Prostate gland (tissue), 2 donors: Measurements from ENCODE around the gene GLIS2. TPM values are rescaled to one million over a fixed set of nuclear protein-coding genes. Genes with fewer than 3 reads are reported as not detected.

Experiments
- DNase-seq: peaks from one replicate; pipeline ENCODE4 v3.0.0-alpha.2; 2019; ENCODE audit warnings: low spot score
- H3K27ac ChIP-seq, 2 donors: fragments of 200-600 bp; sonication (generic); 2 replicates each; pipeline ENCODE4 v1.5.1; 2017 to 2019
- H3K27me3 ChIP-seq: fragments of 200-600 bp; sonication (generic); replicated peaks from 2 replicates; pipeline ENCODE4 v1.5.1; 2019; ENCODE audit not compliant: insufficient read depth
- H3K36me3 ChIP-seq, 2 donors: fragments of 200-600 bp; sonication (generic); 1 replicate in 1 of 2; 2 replicates in 1 of 2; pipeline versions ENCODE4 v1.5.1 to v1.8.1; 2017 to 2019
- H3K4me1 ChIP-seq: fragments of 200-600 bp; sonication (generic); replicated peaks from 2 replicates; pipeline ENCODE4 v1.5.1; 2019
- H3K4me3 ChIP-seq, 2 donors: fragments of 200-600 bp; sonication (generic); 2 replicates each; pipeline ENCODE4 v1.5.1; 2017 to 2019
- H3K9me3 ChIP-seq: fragments of 200-600 bp; sonication (generic); 2 replicates; pipeline ENCODE4 v1.5.1; 2017
- POLR2A ChIP-seq: fragments of 450-650 bp; IDR thresholded peaks from one replicate; pipeline ENCODE4 v1.6.1; 2016; ENCODE audit warnings: antibody characterized with exemption, mild to moderate bottlenecking
- POLR2AphosphoS5 ChIP-seq: sonication (generic); formaldehyde crosslinking; IDR thresholded peaks from one replicate; pipeline ENCODE4 v1.6.1; 2017; ENCODE audit warnings: antibody characterized with exemption
- WGBS: methylation state at CpG from one replicate; pipeline ENCODE4 v1.1.5; 2018; 5-methylcytosine and 5-hydroxymethylcytosine counted together
- intact Hi-C: fragments of 100-400 bp; cut with DNase I; formaldehyde crosslinking; loops from one replicate; pipeline ENCODE4 v1.14.2; 2022
- total RNA-seq, 2 donors: library from RNA; depleted of rRNA; stranded (reverse); fragments of >200 nt; gene quantifications; one replicate each; pipeline ENCODE4 v1.1.0, GENCODE V29; 2016
- TF ChIP-seq, protein P1 (sequence below), 4 experiments: fragments of 200-600 bp in 2 of 4; fragments of 450-650 bp in 2 of 4; sonication (generic) in 2 of 4; IDR thresholded peaks; 1 replicate in 3 of 4; 2 replicates in 1 of 4; pipeline ENCODE4 v1.5.1; 2016 to 2019; ENCODE audit warnings: antibody characterized with exemption in 4 of 4, mild to moderate bottlenecking in 2 of 4, moderate library complexity in 2 of 4

The GLIS2 gene
- total RNA-seq, 2 donors from 2014 or later = 3.8 to 10.5 TPM

- no peak for TF ChIP-seq POLR2A
- no peaks in the 10 kb centered on the region for H3K4me1 ChIP-seq
- 100% methylated on average over 2 of the region's 2 CpGs for WGBS
- no peak for DNase-seq
- no peak overlapping the region for H3K4me3 ChIP-seq
- H3K27me3 ChIP-seq = no peaks in the 10 kb centered on the region
- intact Hi-C loops = loop anchor here (10.0 kb wide), 1 partner anchor 124 kb away; no protein-coding TSS in a partner anchor
- no peaks in the 10 kb centered on the region for H3K9me3 ChIP-seq
- no peaks in the 10 kb centered on the region for H3K36me3 ChIP-seq
- H3K27ac ChIP-seq = no peak overlapping the region
Measured at GRCh38 chr16:4280625-4281024, 35.2 kb upstream of the GLIS2 start.

DNA sequence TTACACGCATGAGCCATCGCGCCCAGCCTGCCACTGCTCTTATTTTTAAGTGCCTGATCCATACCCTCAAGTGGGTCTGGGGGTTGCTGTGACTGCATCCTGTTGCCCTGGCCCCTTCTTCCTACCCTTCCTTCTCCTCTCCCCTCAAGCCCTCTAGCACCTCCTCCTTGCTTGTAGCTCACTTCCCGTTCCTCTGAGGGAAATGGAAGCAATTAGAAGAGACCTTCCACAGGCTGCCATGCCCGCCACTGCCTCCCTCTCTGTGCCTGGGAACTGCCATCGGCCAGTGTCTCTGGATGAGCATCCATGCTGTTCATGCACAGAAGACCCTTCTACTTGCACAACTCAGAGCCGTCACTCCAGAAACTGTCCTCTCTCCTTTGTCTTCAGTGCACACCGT lies 32.4 kb upstream of the GLIS2 start:
- no peaks in the 10 kb centered on the region for H3K27me3 ChIP-seq
- intact Hi-C loops = loop anchor here (10.0 kb wide), 1 partner anchor 121 kb away; no protein-coding TSS in a partner anchor
- WGBS = 75% methylated on average over 8 of the region's 8 CpGs

GRCh38 chr16:4283939-4284338 lies 31.9 kb upstream of the GLIS2 start:
- 71% methylated on average over 2 of the region's 2 CpGs for WGBS
- Histone ChIP-seq H3K27me3 (no peaks in the 10 kb centered on the region), H3K9me3 (no peaks in the 10 kb centered on the region), H3K27ac (no peak overlapping the region), H3K4me1 (no peaks in the 10 kb centered on the region), H3K36me3 (no peaks in the 10 kb centered on the region), H3K4me3 (no peak overlapping the region)
- TF ChIP-seq, protein P1, sequence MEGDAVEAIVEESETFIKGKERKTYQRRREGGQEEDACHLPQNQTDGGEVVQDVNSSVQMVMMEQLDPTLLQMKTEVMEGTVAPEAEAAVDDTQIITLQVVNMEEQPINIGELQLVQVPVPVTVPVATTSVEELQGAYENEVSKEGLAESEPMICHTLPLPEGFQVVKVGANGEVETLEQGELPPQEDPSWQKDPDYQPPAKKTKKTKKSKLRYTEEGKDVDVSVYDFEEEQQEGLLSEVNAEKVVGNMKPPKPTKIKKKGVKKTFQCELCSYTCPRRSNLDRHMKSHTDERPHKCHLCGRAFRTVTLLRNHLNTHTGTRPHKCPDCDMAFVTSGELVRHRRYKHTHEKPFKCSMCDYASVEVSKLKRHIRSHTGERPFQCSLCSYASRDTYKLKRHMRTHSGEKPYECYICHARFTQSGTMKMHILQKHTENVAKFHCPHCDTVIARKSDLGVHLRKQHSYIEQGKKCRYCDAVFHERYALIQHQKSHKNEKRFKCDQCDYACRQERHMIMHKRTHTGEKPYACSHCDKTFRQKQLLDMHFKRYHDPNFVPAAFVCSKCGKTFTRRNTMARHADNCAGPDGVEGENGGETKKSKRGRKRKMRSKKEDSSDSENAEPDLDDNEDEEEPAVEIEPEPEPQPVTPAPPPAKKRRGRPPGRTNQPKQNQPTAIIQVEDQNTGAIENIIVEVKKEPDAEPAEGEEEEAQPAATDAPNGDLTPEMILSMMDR (IDR thresholded peaks at IDR 0.05) = no peak
- TF ChIP-seq POLR2A = no peak
- TF ChIP-seq POLR2AphosphoS5 = no peak
- DNase-seq = no peak
- intact Hi-C loops = loop anchor here (10.0 kb wide), 1 partner anchor 121 kb away; no protein-coding TSS in a partner anchor

More for the DNA sequence above, 32.4 kb upstream of the GLIS2 start:
- H3K27ac ChIP-seq = no peak overlapping the region
- no peak overlapping the region for H3K4me3 ChIP-seq
- H3K36me3 ChIP-seq = no peaks in the 10 kb centered on the region
- H3K4me1 ChIP-seq = no peaks in the 10 kb centered on the region
- no peak for DNase-seq
- TF ChIP-seq POLR2A = no peak
- TF ChIP-seq, protein P1 (IDR thresholded peaks at IDR 0.05) = no peak
- H3K9me3 ChIP-seq = no peaks in the 10 kb centered on the region

DNA sequence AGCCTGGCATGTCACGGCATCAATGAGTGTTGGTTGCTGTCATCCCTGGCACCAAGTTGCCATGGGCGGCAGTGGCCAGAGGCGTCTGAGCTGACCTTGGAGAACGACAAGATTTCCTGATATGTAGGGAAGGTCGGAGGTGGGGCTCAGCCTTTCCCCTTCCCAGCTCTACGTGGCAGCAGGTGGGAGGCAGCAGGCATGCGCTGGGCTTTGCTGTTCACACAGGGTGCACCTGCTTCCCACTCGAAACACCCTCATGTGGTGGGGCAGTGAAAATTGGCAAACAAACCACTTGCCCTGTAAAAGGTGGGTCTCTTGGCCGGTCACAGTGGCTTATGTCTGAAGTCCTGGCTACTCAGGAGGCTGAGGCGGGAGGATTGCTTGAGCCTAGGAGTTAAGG lies 30.7 kb upstream of the GLIS2 start:
- intact Hi-C loops = loop anchor here (10.0 kb wide), 1 partner anchor 120 kb away; no protein-coding TSS in a partner anchor
- TF ChIP-seq, protein P1 (IDR thresholded peaks at IDR 0.05) = no peak
- no peak for TF ChIP-seq POLR2A
- no peak for TF ChIP-seq POLR2AphosphoS5
- Histone ChIP-seq H3K4me3 (no peak overlapping the region), H3K27ac (no peak overlapping the region), H3K36me3 (no peaks in the 10 kb centered on the region), H3K9me3 (no peaks in the 10 kb centered on the region), H3K4me1 (no peaks in the 10 kb centered on the region), H3K27me3 (no peaks in the 10 kb centered on the region)
- DNase-seq = no peak
- WGBS = 68% methylated on average over 10 of the region's 10 CpGs

GRCh38 chr16:4288148-4288921 lies 27.5 kb upstream of the GLIS2 start:
- WGBS = 14% methylated on average over 22 of the region's 22 CpGs
- intact Hi-C loops = loop anchor here (2.0 to 10.0 kb wide), 2 partner anchors 40 to 116 kb away; no protein-coding TSS in a partner anchor
- H3K9me3 ChIP-seq = no peaks in the 10 kb centered on the region

More at GRCh38 chr16:4288148-4288921, 27.5 kb upstream of the GLIS2 start:
- H3K27me3 ChIP-seq = no peaks in the 10 kb centered on the region
- H3K4me3 ChIP-seq = no peak overlapping the region
- DNase-seq = peak; percentile 70
- H3K27ac ChIP-seq = no peak overlapping the region
- H3K36me3 ChIP-seq = no peaks in the 10 kb centered on the region
- TF ChIP-seq, protein P1 (IDR thresholded peaks at IDR 0.05) = peak; percentile 83 to 92 (median 86)
- no peak for TF ChIP-seq POLR2A
- H3K4me1 ChIP-seq = no peaks in the 10 kb centered on the region
